ENCODE results near the gene KMT2C.

DNA sequence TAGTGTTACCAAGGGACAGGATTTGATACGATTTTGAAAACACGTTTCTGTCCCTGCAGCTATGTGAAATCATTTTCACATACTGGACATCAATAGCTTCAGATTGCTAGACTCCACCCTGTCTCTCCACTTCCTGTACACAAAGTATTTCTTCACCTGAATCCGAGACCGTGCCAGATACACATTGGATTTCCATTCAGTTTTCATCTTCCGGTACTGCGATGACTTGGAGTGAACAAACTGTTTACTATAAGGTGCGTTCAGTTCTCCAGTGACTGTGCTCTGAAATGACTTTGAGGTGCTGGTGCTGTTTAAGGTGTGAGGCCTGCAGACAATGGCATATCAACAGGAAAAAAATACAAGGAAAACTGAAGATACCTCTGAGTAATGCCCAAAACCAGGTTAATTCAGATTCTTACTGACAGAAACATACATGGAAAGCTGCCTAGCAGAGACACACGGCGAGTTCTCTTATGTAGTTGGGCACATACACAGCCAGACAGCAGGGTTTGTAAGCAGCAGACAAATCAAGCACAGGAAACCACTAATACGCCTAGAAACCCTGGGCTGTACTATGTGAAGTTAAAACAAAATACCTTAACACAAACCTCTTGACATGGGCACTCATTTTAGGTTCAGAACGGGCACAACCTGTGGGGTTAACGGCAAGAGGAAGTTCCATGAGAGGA, 291.1 kb downstream of the KMT2C start:
- no peak for TF ChIP-seq RAD21 (IDR thresholded peaks at IDR 0.05; ENCODE audit: low read depth)
- TF ChIP-seq, protein P1, sequence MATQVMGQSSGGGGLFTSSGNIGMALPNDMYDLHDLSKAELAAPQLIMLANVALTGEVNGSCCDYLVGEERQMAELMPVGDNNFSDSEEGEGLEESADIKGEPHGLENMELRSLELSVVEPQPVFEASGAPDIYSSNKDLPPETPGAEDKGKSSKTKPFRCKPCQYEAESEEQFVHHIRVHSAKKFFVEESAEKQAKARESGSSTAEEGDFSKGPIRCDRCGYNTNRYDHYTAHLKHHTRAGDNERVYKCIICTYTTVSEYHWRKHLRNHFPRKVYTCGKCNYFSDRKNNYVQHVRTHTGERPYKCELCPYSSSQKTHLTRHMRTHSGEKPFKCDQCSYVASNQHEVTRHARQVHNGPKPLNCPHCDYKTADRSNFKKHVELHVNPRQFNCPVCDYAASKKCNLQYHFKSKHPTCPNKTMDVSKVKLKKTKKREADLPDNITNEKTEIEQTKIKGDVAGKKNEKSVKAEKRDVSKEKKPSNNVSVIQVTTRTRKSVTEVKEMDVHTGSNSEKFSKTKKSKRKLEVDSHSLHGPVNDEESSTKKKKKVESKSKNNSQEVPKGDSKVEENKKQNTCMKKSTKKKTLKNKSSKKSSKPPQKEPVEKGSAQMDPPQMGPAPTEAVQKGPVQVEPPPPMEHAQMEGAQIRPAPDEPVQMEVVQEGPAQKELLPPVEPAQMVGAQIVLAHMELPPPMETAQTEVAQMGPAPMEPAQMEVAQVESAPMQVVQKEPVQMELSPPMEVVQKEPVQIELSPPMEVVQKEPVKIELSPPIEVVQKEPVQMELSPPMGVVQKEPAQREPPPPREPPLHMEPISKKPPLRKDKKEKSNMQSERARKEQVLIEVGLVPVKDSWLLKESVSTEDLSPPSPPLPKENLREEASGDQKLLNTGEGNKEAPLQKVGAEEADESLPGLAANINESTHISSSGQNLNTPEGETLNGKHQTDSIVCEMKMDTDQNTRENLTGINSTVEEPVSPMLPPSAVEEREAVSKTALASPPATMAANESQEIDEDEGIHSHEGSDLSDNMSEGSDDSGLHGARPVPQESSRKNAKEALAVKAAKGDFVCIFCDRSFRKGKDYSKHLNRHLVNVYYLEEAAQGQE (IDR thresholded peaks at IDR 0.05; ENCODE audit: low read depth) = no peak
- TF ChIP-seq EP300 (IDR thresholded peaks at IDR 0.05; ENCODE audit: borderline replicate concordance) = no peak
- TF ChIP-seq, protein P2, sequence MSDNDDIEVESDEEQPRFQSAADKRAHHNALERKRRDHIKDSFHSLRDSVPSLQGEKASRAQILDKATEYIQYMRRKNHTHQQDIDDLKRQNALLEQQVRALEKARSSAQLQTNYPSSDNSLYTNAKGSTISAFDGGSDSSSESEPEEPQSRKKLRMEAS (IDR thresholded peaks at IDR 0.05) = no peak
- no peak for TF ChIP-seq YY1 (IDR thresholded peaks at IDR 0.05; ENCODE audit: low read depth)
- no peak for TF ChIP-seq CREB1 (IDR thresholded peaks at IDR 0.05; ENCODE audit: low read depth)
- TF ChIP-seq, protein P3, sequence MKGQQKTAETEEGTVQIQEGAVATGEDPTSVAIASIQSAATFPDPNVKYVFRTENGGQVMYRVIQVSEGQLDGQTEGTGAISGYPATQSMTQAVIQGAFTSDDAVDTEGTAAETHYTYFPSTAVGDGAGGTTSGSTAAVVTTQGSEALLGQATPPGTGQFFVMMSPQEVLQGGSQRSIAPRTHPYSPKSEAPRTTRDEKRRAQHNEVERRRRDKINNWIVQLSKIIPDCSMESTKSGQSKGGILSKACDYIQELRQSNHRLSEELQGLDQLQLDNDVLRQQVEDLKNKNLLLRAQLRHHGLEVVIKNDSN (IDR thresholded peaks at IDR 0.05) = no peak
- TF ChIP-seq FOXM1 (IDR thresholded peaks at IDR 0.05; ENCODE audit: borderline replicate concordance, low read depth) = no peak
- TF ChIP-seq TEAD4 (IDR thresholded peaks at IDR 0.05) = no peak
- TF ChIP-seq TAF1 (IDR thresholded peaks at IDR 0.05; ENCODE audit: low read depth) = no peak
- TF ChIP-seq CEBPB (IDR thresholded peaks at IDR 0.05) = no peak
- no peak for TF ChIP-seq EGR1 (IDR thresholded peaks at IDR 0.05)
